Fibroblast of lung (primary cell): ENCODE data around the gene DNAJC6. TPM values are rescaled to one million over a fixed set of nuclear protein-coding genes. Genes with fewer than 3 reads are reported as not detected.

ENCODE experiments used
- DNase-seq, 2 donors: peaks; one replicate each; pipeline versions ENCODE4 v3.0.0 to v3.0.0-alpha.2; 2010; ENCODE audit warnings: low read depth in 2 of 2
- H2AFZ ChIP-seq: 2 replicates; pipeline ENCODE4 v1.5.1; 2012; ENCODE audit warnings: low read length, control low read depth, inconsistent platforms
- H3K27ac ChIP-seq: 2 replicates; pipeline ENCODE4 v1.5.1; 2011; ENCODE audit warnings: low read length, control low read depth; ENCODE audit not compliant: insufficient read depth
- H3K27me3 ChIP-seq: 2 replicates; pipeline ENCODE4 v1.5.1; 2011; ENCODE audit warnings: mild to moderate bottlenecking, low read length; ENCODE audit not compliant: control insufficient read depth, insufficient read depth
- H3K36me3 ChIP-seq: 2 replicates; pipeline ENCODE4 v1.5.1; 2011; ENCODE audit warnings: low read length; ENCODE audit not compliant: control insufficient read depth, insufficient read depth
- H3K4me1 ChIP-seq: 2 replicates; pipeline ENCODE4 v1.5.1; 2011; ENCODE audit warnings: low read length; ENCODE audit not compliant: control insufficient read depth, insufficient read depth; ENCODE audit errors: extremely low read depth
- H3K4me2 ChIP-seq: 2 replicates; pipeline ENCODE4 v1.5.1; 2011; ENCODE audit warnings: low read length, control low read depth; ENCODE audit not compliant: insufficient read depth; ENCODE audit errors: extremely low read depth
- H3K4me3 ChIP-seq, 4 experiments: fragments of 200-600 bp in 1 of 4; sonication (generic) in 1 of 4; replicated peaks in 1 of 4; 2 replicates each; pipeline ENCODE4 v1.5.1; 2011 to 2016; ENCODE audit warnings: low read length in 4 of 4, low read depth in 3 of 4, mild to moderate bottlenecking in 3 of 4, control low read depth in 2 of 4, inconsistent platforms in 1 of 4, mixed read lengths in 1 of 4; ENCODE audit not compliant: insufficient read depth in 1 of 4; ENCODE audit errors: control extremely low read depth in 1 of 4
- H3K79me2 ChIP-seq: 2 replicates; pipeline ENCODE4 v1.5.1; 2012; ENCODE audit warnings: mild to moderate bottlenecking, low read length, inconsistent platforms; ENCODE audit not compliant: control insufficient read depth, insufficient read depth
- H3K9ac ChIP-seq: 2 replicates; pipeline ENCODE4 v1.5.1; 2011; ENCODE audit warnings: mild to moderate bottlenecking, low read length, control low read depth; ENCODE audit not compliant: insufficient read depth
- H3K9me3 ChIP-seq: 2 replicates; pipeline ENCODE4 v1.5.1; 2012; ENCODE audit warnings: low read depth, low read length; ENCODE audit not compliant: control insufficient read depth, insufficient read depth
- H4K20me1 ChIP-seq: 2 replicates; pipeline ENCODE4 v1.5.1; 2011; ENCODE audit warnings: low read length; ENCODE audit not compliant: control insufficient read depth, insufficient read depth; ENCODE audit errors: extremely low read depth
- CTCF ChIP-seq, 2 donors: IDR thresholded peaks in 1 of 2; conservative IDR thresholded peaks in 1 of 2; 1 replicate in 1 of 2; 2 replicates in 1 of 2; pipeline ENCODE4 v1.5.1; 2011 to 2012; ENCODE audit warnings: low read length in 2 of 2, control low read depth in 1 of 2, inconsistent platforms in 1 of 2, low read depth in 1 of 2, mild to moderate bottlenecking in 1 of 2
- EZH2 ChIP-seq: IDR thresholded peaks from 2 replicates; pipeline ENCODE4 v1.5.1; 2012; ENCODE audit warnings: low read length, control low read depth, mild to moderate bottlenecking; ENCODE audit errors: missing control alignments
- polyA plus RNA-seq, 2 donors: library from polyadenylated mRNA; depleted of rRNA in 1 of 2; stranded (reverse) in 1 of 2; unstranded in 1 of 2; fragments of >200 nt; gene quantifications; 2 replicates each; pipeline ENCODE4 v1.2.1, GENCODE V29; 2011 to 2012; ENCODE audit warnings: missing spikeins in 1 of 2
- total RNA-seq: library from RNA; depleted of rRNA; stranded (reverse); fragments of >200 nt; gene quantifications from 2 replicates; pipeline ENCODE4 v1.2.1, GENCODE V29; 2014

DNAJC6 gene
- total and polyA plus RNA-seq, 2 donors (not counting 1 experiment from before 2014, with no cell fraction given), result 0.33 to 0.98 TPM

- Histone ChIP-seq H3K4me2 (no peak overlapping the region), H3K4me3 (no peak overlapping the region), H3K36me3 (no peaks in the 10 kb centered on the region), H3K79me2 (no peaks in the 10 kb centered on the region), H4K20me1 (no peaks in the 10 kb centered on the region), H3K27me3 (no peaks in the 10 kb centered on the region), H2AFZ (no peak overlapping the region), H3K27ac (no peak overlapping the region), H3K9me3 (no peaks in the 10 kb centered on the region), H3K9ac (no peak overlapping the region), H3K4me1 (no peaks in the 10 kb centered on the region)
- TF ChIP-seq CTCF (conservative IDR thresholded peaks at IDR 0.05 in 1 of 2, IDR thresholded peaks at IDR 0.05 in 1 of 2; ENCODE audit: low read depth in 1 of 2, low read length in 2 of 2) (no peak), EZH2 (no peak)
- no peak for DNase-seq
These were observed 50.5 kb downstream of the DNAJC6 start for GRCh38 chr1:65359888-65360287.

- no peaks in the 10 kb centered on the region for H4K20me1 ChIP-seq
- no peaks in the 10 kb centered on the region for H3K27me3 ChIP-seq
- H3K9me3 ChIP-seq, result no peaks in the 10 kb centered on the region
- H2AFZ ChIP-seq, result no peak overlapping the region
- H3K27ac ChIP-seq, result no peak overlapping the region
- H3K4me2 ChIP-seq, result no peak overlapping the region
- no peaks in the 10 kb centered on the region for H3K79me2 ChIP-seq
- H3K4me3 ChIP-seq, result no peak overlapping the region
- H3K36me3 ChIP-seq, result no peaks in the 10 kb centered on the region
- H3K9ac ChIP-seq, result no peak overlapping the region
- H3K4me1 ChIP-seq, result no peaks in the 10 kb centered on the region
- no peak for DNase-seq
- TF ChIP-seq CTCF (conservative IDR thresholded peaks at IDR 0.05 in 1 of 2, IDR thresholded peaks at IDR 0.05 in 1 of 2; ENCODE audit: low read depth in 1 of 2, low read length in 2 of 2) (no peak), EZH2 (no peak)
These were observed 51.3 kb downstream of the DNAJC6 start for GRCh38 chr1:65360648-65361047.

- Histone ChIP-seq H3K9ac (no peak overlapping the region), H3K27me3 (no peaks in the 10 kb centered on the region), H3K27ac (no peak overlapping the region), H3K9me3 (no peaks in the 10 kb centered on the region), H3K4me1 (no peaks in the 10 kb centered on the region), H3K4me2 (no peak overlapping the region), H3K36me3 (no peaks in the 10 kb centered on the region), H2AFZ (no peak overlapping the region), H3K79me2 (no peaks in the 10 kb centered on the region), H4K20me1 (no peaks in the 10 kb centered on the region), H3K4me3 (no peak overlapping the region)
- TF ChIP-seq CTCF (conservative IDR thresholded peaks at IDR 0.05 in 1 of 2, IDR thresholded peaks at IDR 0.05 in 1 of 2; ENCODE audit: low read depth in 1 of 2, low read length in 2 of 2) (no peak), EZH2 (no peak)
- no peak for DNase-seq
These were observed 53.2 kb downstream of the DNAJC6 start for GRCh38 chr1:65362545-65362944.
